ENCODE results near the gene DNAJB8. TPM values are rescaled to one million over a fixed set of nuclear protein-coding genes. Genes with fewer than 3 reads are reported as not detected.

DNAJB8 gene
- polyA plus RNA-seq, 1 experiment: not detected

GRCh38 chr3:128505771-128506170, 39.1 kb upstream of the DNAJB8 start:
- no peak for DNase-seq (ENCODE audit: low read depth, low spot score)
- H3K27ac ChIP-seq (ENCODE audit: low read depth, low read length): no peak overlapping the region
- POLR2A ChIA-PET: interaction anchor here (1.4 kb wide), 1 partner anchor 20 kb away, joined by 3 read pairs; no protein-coding TSS in a partner anchor
- H3K9me3 ChIP-seq (ENCODE audit: control insufficient read depth, insufficient read depth, low read length): no peaks in the 10 kb centered on the region
- no peak overlapping the region for H3K4me3 ChIP-seq (ENCODE audit: low read depth, low read length)
- TF ChIP-seq, protein P1, sequence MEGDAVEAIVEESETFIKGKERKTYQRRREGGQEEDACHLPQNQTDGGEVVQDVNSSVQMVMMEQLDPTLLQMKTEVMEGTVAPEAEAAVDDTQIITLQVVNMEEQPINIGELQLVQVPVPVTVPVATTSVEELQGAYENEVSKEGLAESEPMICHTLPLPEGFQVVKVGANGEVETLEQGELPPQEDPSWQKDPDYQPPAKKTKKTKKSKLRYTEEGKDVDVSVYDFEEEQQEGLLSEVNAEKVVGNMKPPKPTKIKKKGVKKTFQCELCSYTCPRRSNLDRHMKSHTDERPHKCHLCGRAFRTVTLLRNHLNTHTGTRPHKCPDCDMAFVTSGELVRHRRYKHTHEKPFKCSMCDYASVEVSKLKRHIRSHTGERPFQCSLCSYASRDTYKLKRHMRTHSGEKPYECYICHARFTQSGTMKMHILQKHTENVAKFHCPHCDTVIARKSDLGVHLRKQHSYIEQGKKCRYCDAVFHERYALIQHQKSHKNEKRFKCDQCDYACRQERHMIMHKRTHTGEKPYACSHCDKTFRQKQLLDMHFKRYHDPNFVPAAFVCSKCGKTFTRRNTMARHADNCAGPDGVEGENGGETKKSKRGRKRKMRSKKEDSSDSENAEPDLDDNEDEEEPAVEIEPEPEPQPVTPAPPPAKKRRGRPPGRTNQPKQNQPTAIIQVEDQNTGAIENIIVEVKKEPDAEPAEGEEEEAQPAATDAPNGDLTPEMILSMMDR (IDR thresholded peaks at IDR 0.05; ENCODE audit: low read depth, low read length): no peak
- CTCF ChIA-PET: interaction anchor here (1.0 to 2.3 kb wide), 3 partner anchors 8 to 336 kb away, joined by 3 to 9 read pairs (median 5); no protein-coding TSS in a partner anchor
- peaks cover 2% of the 10 kb centered on the region for H3K27me3 ChIP-seq (ENCODE audit: control insufficient read depth, insufficient read depth, low read length)

DNA sequence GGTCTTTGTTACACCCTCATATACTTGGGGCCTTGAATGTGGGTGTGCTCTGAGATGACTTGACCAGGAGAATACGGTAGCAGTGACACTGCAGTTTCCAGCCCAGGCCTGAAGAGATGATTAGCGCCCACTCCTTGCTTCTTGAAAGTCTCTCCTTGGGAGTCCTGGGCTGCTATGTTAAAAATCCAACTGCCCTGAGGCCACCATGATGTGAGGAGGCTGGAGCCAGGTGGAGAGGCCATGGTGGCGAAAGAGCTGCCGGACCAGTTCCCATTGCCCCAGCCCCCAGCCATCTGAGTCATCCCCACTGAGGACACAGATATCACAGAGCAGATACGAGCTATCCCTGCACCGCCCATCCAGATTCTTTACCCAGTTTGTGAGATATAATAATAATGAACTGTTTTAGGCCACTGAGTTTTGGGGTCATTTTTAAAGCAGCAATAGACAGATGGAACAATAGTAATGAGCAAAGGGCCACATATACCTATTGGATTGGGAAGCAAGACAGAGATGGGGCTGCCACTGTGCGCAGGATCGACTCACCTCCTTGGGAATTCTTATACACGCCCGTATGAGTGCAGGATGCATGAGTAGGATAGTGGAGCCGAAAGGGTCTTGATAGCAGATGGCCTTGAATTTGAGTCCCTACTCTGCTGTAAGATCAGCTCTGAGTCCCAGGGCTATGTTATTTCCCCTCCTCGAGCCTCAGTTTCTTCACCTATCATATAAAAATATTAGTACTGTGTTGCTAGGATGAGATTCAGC, 38.5 kb upstream of the DNAJB8 start:
- ChIA-PET POLR2A (no interaction called here), CTCF (interaction anchor here (1.6 to 2.3 kb wide), 2 partner anchors 7 to 80 kb away, joined by 5 to 9 read pairs; no protein-coding TSS in a partner anchor)
- TF ChIP-seq, protein P1 (IDR thresholded peaks at IDR 0.05; ENCODE audit: low read depth, low read length): no peak

GRCh38 chr3:128504533-128504915, 37.8 kb upstream of the DNAJB8 start:
- no peak for DNase-seq (ENCODE audit: low read depth, low spot score)
- TF ChIP-seq, protein P1 (IDR thresholded peaks at IDR 0.05; ENCODE audit: low read depth, low read length): no peak
- ChIA-PET POLR2A (no interaction called here), CTCF (no interaction called here)
- Histone ChIP-seq H3K27ac (ENCODE audit: low read depth, low read length) (no peak overlapping the region), H3K9me3 (ENCODE audit: control insufficient read depth, insufficient read depth, low read length) (no peaks in the 10 kb centered on the region), H3K4me3 (ENCODE audit: low read depth, low read length) (no peak overlapping the region), H3K27me3 (ENCODE audit: control insufficient read depth, insufficient read depth, low read length) (peaks cover 2% of the 10 kb centered on the region)

More for the DNA sequence above, 38.5 kb upstream of the DNAJB8 start:
- Histone ChIP-seq H3K4me3 (ENCODE audit: low read depth, low read length) (no peak overlapping the region), H3K9me3 (ENCODE audit: control insufficient read depth, insufficient read depth, low read length) (no peaks in the 10 kb centered on the region), H3K27me3 (ENCODE audit: control insufficient read depth, insufficient read depth, low read length) (peaks cover 2% of the 10 kb centered on the region), H3K27ac (ENCODE audit: low read depth, low read length) (no peak overlapping the region)
- DNase-seq (ENCODE audit: low read depth, low spot score): no peak

- peaks cover 2% of the 10 kb centered on the region for H3K27me3 ChIP-seq (ENCODE audit: control insufficient read depth, insufficient read depth, low read length)
- no peak for DNase-seq (ENCODE audit: low read depth, low spot score)
- ChIA-PET CTCF (interaction anchor here (1.0 kb wide), 1 partner anchor 105 kb away, joined by 3 read pairs; no protein-coding TSS in a partner anchor), POLR2A (no interaction called here)
- TF ChIP-seq, protein P1 (IDR thresholded peaks at IDR 0.05; ENCODE audit: low read depth, low read length): no peak
- no peak overlapping the region for H3K27ac ChIP-seq (ENCODE audit: low read depth, low read length)
- no peaks in the 10 kb centered on the region for H3K9me3 ChIP-seq (ENCODE audit: control insufficient read depth, insufficient read depth, low read length)
- H3K4me3 ChIP-seq (ENCODE audit: low read depth, low read length): no peak overlapping the region
Observed at GRCh38 chr3:128503751-128504532, 37.3 kb upstream of the DNAJB8 start.

Measured in AG04450 (cell line).